Parathyroid adenoma (tissue), 2 donors: Measurements from ENCODE around the gene TBC1D16.

Experiments
- H2AFZ ChIP-seq: fragments of 300-600 bp; sonication (generic); one replicate; pipeline ENCODE4 v1.7.0; 2017; ENCODE audit warnings: antibody characterized with exemption, mild to moderate bottlenecking
- H3K27ac ChIP-seq: fragments of 300-600 bp; sonication (generic); one replicate; pipeline ENCODE4 v1.7.0; 2017
- H3K27me3 ChIP-seq: fragments of 300-600 bp; sonication (generic); one replicate; pipeline ENCODE4 v1.7.0; 2017; ENCODE audit warnings: low read length; ENCODE audit not compliant: control insufficient read depth, insufficient read depth
- H3K36me3 ChIP-seq: fragments of 300-600 bp; sonication (generic); one replicate; pipeline ENCODE4 v1.7.0; 2017; ENCODE audit warnings: low read length; ENCODE audit not compliant: control insufficient read depth, insufficient read depth
- H3K4me1 ChIP-seq: fragments of 300-600 bp; sonication (generic); one replicate; pipeline ENCODE4 v1.7.0; 2017; ENCODE audit warnings: control low read depth
- H3K4me2 ChIP-seq: fragments of 300-600 bp; sonication (generic); one replicate; pipeline ENCODE4 v1.7.0; 2017; ENCODE audit warnings: low read length
- H3K4me3 ChIP-seq: fragments of 300-600 bp; sonication (generic); one replicate; pipeline ENCODE4 v1.7.0; 2017; ENCODE audit warnings: low read depth, low read length
- H3K79me2 ChIP-seq: fragments of 300-600 bp; sonication (generic); one replicate; pipeline ENCODE4 v1.7.0; 2017; ENCODE audit warnings: control low read depth
- H3K9ac ChIP-seq: fragments of 300-600 bp; sonication (generic); one replicate; pipeline ENCODE4 v1.7.0; 2017; ENCODE audit warnings: mild to moderate bottlenecking
- H3K9me3 ChIP-seq: fragments of 300-600 bp; sonication (generic); one replicate; pipeline ENCODE4 v1.7.0; 2017; ENCODE audit warnings: low read length; ENCODE audit not compliant: control insufficient read depth
- TF ChIP-seq, protein P1 (sequence below): fragments of 300-600 bp; sonication (generic); IDR thresholded peaks from one replicate; pipeline ENCODE4 v1.7.0; 2017; ENCODE audit warnings: antibody characterized with exemption, mild to moderate bottlenecking
- donor health status: primary hyperparathyroidism.

Gene TBC1D16

DNA sequence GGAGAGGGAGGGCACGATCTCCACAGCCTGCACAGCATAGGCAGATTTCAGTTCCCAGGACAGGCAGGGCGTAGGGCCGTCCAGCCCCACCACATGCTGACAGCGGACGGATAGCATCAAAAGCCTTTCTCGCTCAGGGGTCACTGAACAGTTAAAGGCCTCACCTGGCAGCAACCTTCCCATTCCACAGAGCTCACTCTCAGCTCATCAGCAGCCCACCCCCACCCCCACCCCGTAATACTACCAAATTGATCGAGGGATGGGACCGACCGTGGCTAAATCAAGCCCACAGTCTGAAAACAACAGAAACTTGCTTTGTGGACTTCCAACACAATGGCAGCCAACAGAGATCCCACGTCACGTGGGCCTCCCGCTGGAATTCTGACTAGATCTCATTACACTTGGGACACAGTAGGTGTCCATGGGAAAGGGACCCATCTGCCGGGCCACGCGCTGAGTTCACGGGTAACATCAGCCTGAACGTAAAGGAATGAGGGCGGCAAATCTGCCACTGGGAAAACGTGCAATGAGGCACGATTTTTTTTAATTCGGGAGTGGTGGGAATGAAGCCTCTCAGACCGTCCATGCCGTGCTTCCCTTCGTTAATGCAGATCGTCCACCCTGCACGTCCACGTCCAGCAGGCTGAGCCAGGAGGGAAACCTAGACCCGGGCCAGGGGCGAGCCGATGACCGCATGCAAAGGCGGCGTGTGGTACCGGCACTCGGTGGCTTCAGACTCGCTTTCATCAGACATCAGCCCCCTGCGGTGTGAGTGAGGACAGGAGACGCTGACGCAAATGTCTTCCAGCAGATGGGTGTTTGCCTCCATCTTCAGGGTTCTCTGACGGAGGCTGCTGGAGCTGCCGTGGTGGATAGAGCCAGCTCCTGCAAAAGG is 92.1 kb downstream of the TBC1D16 start:
- Histone ChIP-seq H2AFZ (no peak overlapping the region), H3K27ac (no peak overlapping the region), H3K4me2 (no peak overlapping the region), H3K4me3 (no peak overlapping the region), H3K9me3 (no peaks in the 10 kb centered on the region), H3K9ac (no peak overlapping the region), H3K36me3 (no peaks in the 10 kb centered on the region), H3K79me2 (no peaks in the 10 kb centered on the region), H3K4me1 (no peaks in the 10 kb centered on the region), H3K27me3 (no peaks in the 10 kb centered on the region)
- TF ChIP-seq, protein P1, sequence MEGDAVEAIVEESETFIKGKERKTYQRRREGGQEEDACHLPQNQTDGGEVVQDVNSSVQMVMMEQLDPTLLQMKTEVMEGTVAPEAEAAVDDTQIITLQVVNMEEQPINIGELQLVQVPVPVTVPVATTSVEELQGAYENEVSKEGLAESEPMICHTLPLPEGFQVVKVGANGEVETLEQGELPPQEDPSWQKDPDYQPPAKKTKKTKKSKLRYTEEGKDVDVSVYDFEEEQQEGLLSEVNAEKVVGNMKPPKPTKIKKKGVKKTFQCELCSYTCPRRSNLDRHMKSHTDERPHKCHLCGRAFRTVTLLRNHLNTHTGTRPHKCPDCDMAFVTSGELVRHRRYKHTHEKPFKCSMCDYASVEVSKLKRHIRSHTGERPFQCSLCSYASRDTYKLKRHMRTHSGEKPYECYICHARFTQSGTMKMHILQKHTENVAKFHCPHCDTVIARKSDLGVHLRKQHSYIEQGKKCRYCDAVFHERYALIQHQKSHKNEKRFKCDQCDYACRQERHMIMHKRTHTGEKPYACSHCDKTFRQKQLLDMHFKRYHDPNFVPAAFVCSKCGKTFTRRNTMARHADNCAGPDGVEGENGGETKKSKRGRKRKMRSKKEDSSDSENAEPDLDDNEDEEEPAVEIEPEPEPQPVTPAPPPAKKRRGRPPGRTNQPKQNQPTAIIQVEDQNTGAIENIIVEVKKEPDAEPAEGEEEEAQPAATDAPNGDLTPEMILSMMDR, result no peak

DNA sequence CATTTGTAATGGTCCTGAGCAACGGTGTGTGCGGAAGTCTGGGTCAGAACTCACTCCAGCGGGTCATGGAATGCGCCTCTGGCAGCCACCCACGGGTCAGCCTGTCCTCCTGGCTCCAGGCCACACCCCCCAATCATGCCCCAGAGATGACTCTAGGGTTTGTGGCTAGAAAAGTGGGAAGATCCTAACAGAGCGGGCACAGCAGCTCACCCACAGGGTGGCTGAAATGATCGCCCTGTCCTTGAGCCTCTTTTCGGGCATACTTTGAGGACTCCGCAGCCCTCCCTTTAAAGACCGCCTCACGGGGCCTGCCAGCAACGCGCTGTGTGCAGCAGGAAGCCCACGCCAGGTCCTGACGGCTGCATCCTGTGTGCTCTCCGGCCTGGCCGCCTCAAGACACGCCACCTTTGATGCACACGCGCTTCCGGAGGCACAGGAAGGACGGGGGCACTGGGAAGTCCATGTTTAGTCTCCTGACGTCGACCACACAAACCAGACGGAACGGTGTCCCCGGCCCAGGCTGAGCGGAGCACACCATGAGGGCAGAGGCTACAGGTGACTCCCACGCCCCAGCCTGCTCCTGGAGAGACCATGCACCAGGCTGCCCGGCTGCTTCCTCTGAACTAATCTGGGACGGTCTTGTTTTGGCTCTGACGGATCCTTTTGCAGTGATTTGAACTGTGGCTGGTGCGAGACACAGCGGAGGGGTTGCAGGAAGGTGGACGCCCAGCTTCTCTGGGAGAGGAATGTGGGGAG is 92.9 kb downstream of the TBC1D16 start:
- H3K4me2 ChIP-seq, result no peak overlapping the region
- TF ChIP-seq, protein P1, result no peak
- no peaks in the 10 kb centered on the region for H3K36me3 ChIP-seq
- H3K9ac ChIP-seq, result no peak overlapping the region
- H3K9me3 ChIP-seq, result no peaks in the 10 kb centered on the region
- no peaks in the 10 kb centered on the region for H3K27me3 ChIP-seq
- H3K4me1 ChIP-seq, result no peaks in the 10 kb centered on the region
- no peak overlapping the region for H3K4me3 ChIP-seq
- no peaks in the 10 kb centered on the region for H3K79me2 ChIP-seq
- no peak overlapping the region for H3K27ac ChIP-seq
- H2AFZ ChIP-seq, result no peak overlapping the region

DNA sequence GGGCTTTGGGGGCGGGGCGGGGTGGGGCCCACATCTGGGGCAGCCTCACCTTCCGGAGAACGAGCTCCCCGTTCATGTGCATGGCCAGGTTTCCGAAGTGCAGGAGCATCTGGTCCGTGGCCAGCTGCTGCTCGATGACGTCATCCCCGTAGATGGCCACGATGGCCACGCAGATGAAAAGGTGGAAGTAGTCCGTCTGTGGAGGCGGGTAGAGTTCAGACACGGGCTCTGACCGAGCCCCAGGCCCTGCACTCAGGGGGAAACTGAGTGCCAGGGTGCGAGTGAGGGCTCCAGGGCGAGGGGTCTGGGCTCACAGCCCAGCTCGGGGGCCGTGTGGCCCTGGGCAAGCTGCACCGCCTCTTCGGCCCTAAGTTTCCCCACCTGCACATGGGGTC is 93.7 kb downstream of the TBC1D16 start:
- no peak overlapping the region for H3K27ac ChIP-seq
- no peaks in the 10 kb centered on the region for H3K36me3 ChIP-seq

DNA sequence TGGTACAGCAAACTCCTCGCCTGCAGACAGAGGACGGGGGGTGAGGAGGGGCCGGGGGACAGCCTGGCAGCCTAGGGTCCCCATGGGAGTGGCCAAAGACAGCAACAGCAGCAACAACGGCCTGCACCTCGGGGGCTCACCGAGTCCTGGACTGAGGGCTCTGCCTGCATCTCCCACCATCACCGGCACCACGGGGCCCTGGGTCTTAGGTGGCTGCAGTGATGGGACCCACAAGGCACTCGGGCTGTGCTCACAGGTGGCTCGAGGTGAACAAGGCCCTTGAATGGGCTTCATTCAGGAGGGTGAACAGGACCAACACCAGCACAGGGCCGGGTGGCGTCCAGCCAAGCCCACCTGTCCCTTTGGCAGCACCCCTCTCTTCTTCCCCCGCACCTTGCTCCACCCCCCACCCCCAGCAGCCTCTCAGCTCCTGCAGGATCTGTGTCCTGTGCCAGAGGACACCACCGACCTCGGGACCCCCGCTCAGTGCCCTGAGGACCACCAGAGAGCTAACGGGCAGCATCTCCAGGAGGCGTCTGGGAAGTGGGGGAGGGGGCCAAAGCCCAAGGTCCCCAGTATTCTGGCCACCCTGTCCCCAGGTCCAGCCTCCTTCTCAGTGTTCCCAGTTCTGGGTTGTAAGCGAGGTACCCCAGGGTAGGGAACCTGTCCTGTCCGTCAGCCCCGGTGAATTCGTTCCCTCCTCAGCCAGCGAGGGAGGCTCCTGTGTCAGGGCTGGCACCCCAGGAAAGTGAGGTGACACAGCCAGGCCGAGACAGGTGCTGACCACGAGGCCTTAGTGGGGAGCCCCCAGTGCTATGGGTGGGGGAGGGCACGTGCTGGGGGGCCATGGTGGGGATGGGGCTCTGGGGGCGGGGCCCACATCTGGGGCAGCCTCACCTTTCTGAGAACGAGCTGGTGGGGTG is 94.3 kb downstream of the TBC1D16 start:
- no peaks in the 10 kb centered on the region for H3K36me3 ChIP-seq
- no peak overlapping the region for H2AFZ ChIP-seq
- no peak overlapping the region for H3K27ac ChIP-seq
- H3K9me3 ChIP-seq, result no peaks in the 10 kb centered on the region
- TF ChIP-seq, protein P1, result no peak
- no peaks in the 10 kb centered on the region for H3K27me3 ChIP-seq
- no peak overlapping the region for H3K9ac ChIP-seq
- H3K4me3 ChIP-seq, result no peak overlapping the region
- no peaks in the 10 kb centered on the region for H3K4me1 ChIP-seq
- H3K4me2 ChIP-seq, result no peak overlapping the region
- H3K79me2 ChIP-seq, result no peaks in the 10 kb centered on the region

More for the DNA sequence above, 93.7 kb downstream of the TBC1D16 start:
- no peak overlapping the region for H3K4me3 ChIP-seq
- H3K27me3 ChIP-seq, result no peaks in the 10 kb centered on the region
- no peaks in the 10 kb centered on the region for H3K9me3 ChIP-seq
- no peak overlapping the region for H3K9ac ChIP-seq
- H3K79me2 ChIP-seq, result no peaks in the 10 kb centered on the region
- H3K4me2 ChIP-seq, result no peak overlapping the region
- TF ChIP-seq, protein P1, result no peak
- H2AFZ ChIP-seq, result no peak overlapping the region
- H3K4me1 ChIP-seq, result no peaks in the 10 kb centered on the region
